Loucy (cell line): ENCODE measurements around the gene C11orf65.

Source experiments
- H2AFZ ChIP-seq: fragments of 200-600 bp; sonication (generic); 2 replicates; pipeline ENCODE4 v1.6.0; 2016; ENCODE audit warnings: antibody characterized with exemption, mild to moderate bottlenecking, low read length, moderate library complexity
- H3F3A ChIP-seq: fragments of 200-600 bp; 2 replicates; pipeline ENCODE4 v1.6.0; 2016; ENCODE audit warnings: antibody characterized with exemption, low read depth, mild to moderate bottlenecking
- H3K27me3 ChIP-seq: fragments of 200-600 bp; sonication (generic); 2 replicates; pipeline ENCODE4 v1.6.1; 2014; ENCODE audit warnings: low read length, mild to moderate bottlenecking; ENCODE audit not compliant: insufficient read depth, poor library complexity, severe bottlenecking
- H3K36me3 ChIP-seq: fragments of 200-600 bp; sonication (generic); 2 replicates; pipeline ENCODE4 v1.6.1; 2016; ENCODE audit warnings: low read length; ENCODE audit not compliant: insufficient read depth
- H3K4me1 ChIP-seq: fragments of 200-600 bp; sonication (generic); 2 replicates; pipeline ENCODE4 v1.5.1; 2014; ENCODE audit warnings: low read length, mild to moderate bottlenecking; ENCODE audit not compliant: insufficient read depth, poor library complexity, severe bottlenecking
- H3K4me2 ChIP-seq: fragments of 200-600 bp; sonication (generic); 2 replicates; pipeline ENCODE4 v1.6.0; 2014; ENCODE audit warnings: antibody characterized with exemption, low read length, low read depth, mild to moderate bottlenecking; ENCODE audit not compliant: poor library complexity, severe bottlenecking
- H3K4me3 ChIP-seq: fragments of 200-600 bp; sonication (generic); 2 replicates; pipeline ENCODE4 v1.5.1; 2014; ENCODE audit warnings: low read length, mild to moderate bottlenecking, mixed read lengths; ENCODE audit not compliant: poor library complexity, severe bottlenecking
- H3K79me2 ChIP-seq: fragments of 200-600 bp; sonication (generic); 2 replicates; pipeline ENCODE4 v1.6.1; 2014; ENCODE audit warnings: low read length; ENCODE audit not compliant: insufficient read depth
- H3K9ac ChIP-seq: fragments of 200-600 bp; sonication (generic); 2 replicates; pipeline ENCODE4 v1.6.0; 2014; ENCODE audit warnings: mild to moderate bottlenecking, low read depth, low read length, moderate library complexity; ENCODE audit not compliant: poor library complexity, severe bottlenecking
- H3K9me2 ChIP-seq: fragments of 200-600 bp; sonication (generic); replicated peaks from 2 replicates; pipeline ENCODE4 v1.6.1; 2016; ENCODE audit warnings: low read depth, low read length, mixed read lengths
- H3K9me3 ChIP-seq: fragments of 200-600 bp; sonication (generic); 2 replicates; pipeline ENCODE4 v1.6.1; 2014; ENCODE audit warnings: mild to moderate bottlenecking, antibody characterized with exemption, low read length, low read depth; ENCODE audit not compliant: insufficient read depth
- H4K20me1 ChIP-seq: fragments of 200-600 bp; sonication (generic); 2 replicates; pipeline ENCODE4 v1.6.0; 2014; ENCODE audit warnings: antibody characterized with exemption, low read length, mild to moderate bottlenecking; ENCODE audit not compliant: insufficient read depth, poor library complexity, severe bottlenecking
- CTCF ChIP-seq: fragments of 200-600 bp; sonication (generic); conservative IDR thresholded peaks from 2 replicates; pipeline ENCODE4 v1.5.1; 2014; ENCODE audit warnings: mild to moderate bottlenecking, antibody characterized with exemption, low read length
- EZH2phosphoT487 ChIP-seq: fragments of 200-600 bp; IDR thresholded peaks from 2 replicates; pipeline ENCODE4 v1.6.1; 2018; ENCODE audit warnings: antibody characterized with exemption, mild to moderate bottlenecking, moderate library complexity, borderline replicate concordance

C11orf65 gene

GRCh38 chr11:108486828-108487227 lies 19.5 kb upstream of the C11orf65 start:
- Histone ChIP-seq H3K9ac (no peak overlapping the region), H3K9me3 (no peaks in the 10 kb centered on the region), H3K4me1 (no peaks in the 10 kb centered on the region), H3K9me2 (no peaks in the 10 kb centered on the region), H3F3A (no peaks in the 10 kb centered on the region), H3K79me2 (no peaks in the 10 kb centered on the region), H3K27me3 (no peaks in the 10 kb centered on the region), H3K4me3 (no peak overlapping the region), H2AFZ (no peak overlapping the region), H4K20me1 (no peaks in the 10 kb centered on the region), H3K4me2 (no peak overlapping the region), H3K36me3 (peaks cover 13% of the 10 kb centered on the region; the same call in 1 of the 2 replicates)
- TF ChIP-seq CTCF (no peak), EZH2phosphoT487 (no peak)

GRCh38 chr11:108486331-108486730 lies 19.0 kb upstream of the C11orf65 start:
- H2AFZ ChIP-seq: no peak overlapping the region
- no peaks in the 10 kb centered on the region for H4K20me1 ChIP-seq
- no peaks in the 10 kb centered on the region for H3F3A ChIP-seq
- H3K9me2 ChIP-seq: no peaks in the 10 kb centered on the region
- H3K9me3 ChIP-seq: no peaks in the 10 kb centered on the region
- no peak overlapping the region for H3K9ac ChIP-seq
- H3K36me3 ChIP-seq: peaks cover 16% of the 10 kb centered on the region; the same call in 1 of the 2 replicates
- no peaks in the 10 kb centered on the region for H3K27me3 ChIP-seq
- no peaks in the 10 kb centered on the region for H3K79me2 ChIP-seq
- no peaks in the 10 kb centered on the region for H3K4me1 ChIP-seq
- H3K4me2 ChIP-seq: no peak overlapping the region
- no peak overlapping the region for H3K4me3 ChIP-seq
- TF ChIP-seq CTCF: no peak
- TF ChIP-seq EZH2phosphoT487: no peak

GRCh38 chr11:108483163-108483562 lies 15.8 kb upstream of the C11orf65 start:
- no peaks in the 10 kb centered on the region for H3K4me1 ChIP-seq
- no peaks in the 10 kb centered on the region for H3F3A ChIP-seq
- H3K27me3 ChIP-seq: no peaks in the 10 kb centered on the region
- no peaks in the 10 kb centered on the region for H3K9me2 ChIP-seq
- H4K20me1 ChIP-seq: no peaks in the 10 kb centered on the region
- no peak overlapping the region for H2AFZ ChIP-seq
- no peak overlapping the region for H3K9ac ChIP-seq
- no peak overlapping the region for H3K4me2 ChIP-seq
- H3K4me3 ChIP-seq: no peak overlapping the region
- peaks cover 16% of the 10 kb centered on the region; the same call in 1 of the 2 replicates for H3K36me3 ChIP-seq
- TF ChIP-seq CTCF (no peak), EZH2phosphoT487 (no peak)
- no peaks in the 10 kb centered on the region for H3K9me3 ChIP-seq
- no peaks in the 10 kb centered on the region for H3K79me2 ChIP-seq
